Measurements from ENCODE around the gene F7.

The F7 gene

GRCh38 chr13:113119822-113120189 lies 14.2 kb downstream of the F7 start:
- Histone ChIP-seq H3K27me3 (ENCODE audit: low read depth, low read length) (no peaks in the 10 kb centered on the region), H3K36me3 (replicated peaks; ENCODE audit: low read depth, low read length) (no peaks in the 10 kb centered on the region), H3K4me1 (ENCODE audit: low read length) (no peaks in the 10 kb centered on the region), H4K20me1 (ENCODE audit: insufficient read depth, low read length) (no peaks in the 10 kb centered on the region), H3K79me2 (ENCODE audit: low read length) (no peaks in the 10 kb centered on the region), H3K27ac (ENCODE audit: low read length) (no peak overlapping the region), H3K9me3 (ENCODE audit: insufficient read depth, low read length) (no peaks in the 10 kb centered on the region), H2AFZ (ENCODE audit: low read depth, low read length) (no peak overlapping the region), H3K4me2 (ENCODE audit: low read length) (no peak overlapping the region), H3K4me3 (ENCODE audit: low read length) (no peak overlapping the region), H3K9ac (ENCODE audit: low read length) (no peak overlapping the region)
- TF ChIP-seq, protein P1, sequence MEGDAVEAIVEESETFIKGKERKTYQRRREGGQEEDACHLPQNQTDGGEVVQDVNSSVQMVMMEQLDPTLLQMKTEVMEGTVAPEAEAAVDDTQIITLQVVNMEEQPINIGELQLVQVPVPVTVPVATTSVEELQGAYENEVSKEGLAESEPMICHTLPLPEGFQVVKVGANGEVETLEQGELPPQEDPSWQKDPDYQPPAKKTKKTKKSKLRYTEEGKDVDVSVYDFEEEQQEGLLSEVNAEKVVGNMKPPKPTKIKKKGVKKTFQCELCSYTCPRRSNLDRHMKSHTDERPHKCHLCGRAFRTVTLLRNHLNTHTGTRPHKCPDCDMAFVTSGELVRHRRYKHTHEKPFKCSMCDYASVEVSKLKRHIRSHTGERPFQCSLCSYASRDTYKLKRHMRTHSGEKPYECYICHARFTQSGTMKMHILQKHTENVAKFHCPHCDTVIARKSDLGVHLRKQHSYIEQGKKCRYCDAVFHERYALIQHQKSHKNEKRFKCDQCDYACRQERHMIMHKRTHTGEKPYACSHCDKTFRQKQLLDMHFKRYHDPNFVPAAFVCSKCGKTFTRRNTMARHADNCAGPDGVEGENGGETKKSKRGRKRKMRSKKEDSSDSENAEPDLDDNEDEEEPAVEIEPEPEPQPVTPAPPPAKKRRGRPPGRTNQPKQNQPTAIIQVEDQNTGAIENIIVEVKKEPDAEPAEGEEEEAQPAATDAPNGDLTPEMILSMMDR (IDR thresholded peaks at IDR 0.05; ENCODE audit: low read depth, low read length): no peak
- no peak for TF ChIP-seq EZH2phosphoT487 (IDR thresholded peaks at IDR 0.05; ENCODE audit: low read depth)

GRCh38 chr13:113120300-113121182 lies 14.9 kb downstream of the F7 start:
- H3K4me1 ChIP-seq (ENCODE audit: low read length): no peaks in the 10 kb centered on the region
- no peaks in the 10 kb centered on the region for H3K27me3 ChIP-seq (ENCODE audit: low read depth, low read length)

DNA sequence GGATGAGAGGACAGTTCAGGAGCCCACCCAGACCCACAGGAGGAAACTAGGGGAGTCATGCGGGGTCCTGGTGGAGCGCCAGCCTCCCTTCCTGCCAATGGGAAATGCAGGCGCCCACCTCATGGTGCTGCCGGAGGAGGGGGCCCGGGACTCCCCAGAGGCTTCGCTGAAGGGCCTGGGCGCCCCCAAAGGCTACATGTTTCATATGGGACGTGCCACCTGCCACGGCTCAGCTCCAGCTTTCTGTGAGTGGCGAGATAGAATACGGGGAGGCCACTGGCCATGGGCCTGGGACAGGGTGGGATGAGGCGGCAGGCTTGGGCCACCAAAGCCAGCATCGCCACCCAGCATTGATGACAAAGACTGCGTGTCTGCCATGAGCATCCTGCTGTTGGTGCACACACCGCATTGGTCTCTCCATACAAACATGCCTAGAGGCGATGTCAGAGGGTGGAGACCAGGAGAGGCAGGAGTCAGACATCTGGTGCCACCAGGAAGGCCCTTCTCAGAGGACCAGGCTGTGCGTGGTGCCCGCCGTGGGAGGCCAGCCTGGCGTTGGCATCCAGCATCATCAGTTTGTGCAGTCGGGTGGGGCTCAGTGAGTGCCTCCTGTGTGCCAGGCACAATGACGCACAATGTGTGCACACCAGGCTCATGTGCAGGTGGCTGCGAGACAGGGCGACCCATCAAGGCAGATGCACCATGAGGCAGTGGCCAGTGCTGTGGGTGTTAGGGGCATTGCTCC lies 15.8 kb downstream of the F7 start:
- Histone ChIP-seq H3K27ac (ENCODE audit: low read length) (no peak overlapping the region), H3K79me2 (ENCODE audit: low read length) (no peaks in the 10 kb centered on the region), H3K4me1 (ENCODE audit: low read length) (no peaks in the 10 kb centered on the region), H3K36me3 (replicated peaks; ENCODE audit: low read depth, low read length) (no peaks in the 10 kb centered on the region), H2AFZ (ENCODE audit: low read depth, low read length) (no peak overlapping the region), H3K9me3 (ENCODE audit: insufficient read depth, low read length) (no peaks in the 10 kb centered on the region), H3K9ac (ENCODE audit: low read length) (no peak overlapping the region), H3K4me3 (ENCODE audit: low read length) (no peak overlapping the region), H4K20me1 (ENCODE audit: insufficient read depth, low read length) (no peaks in the 10 kb centered on the region), H3K27me3 (ENCODE audit: low read depth, low read length) (no peaks in the 10 kb centered on the region), H3K4me2 (ENCODE audit: low read length) (no peak overlapping the region)
- TF ChIP-seq, protein P1 (IDR thresholded peaks at IDR 0.05; ENCODE audit: low read depth, low read length): no peak
- TF ChIP-seq EZH2phosphoT487 (IDR thresholded peaks at IDR 0.05; ENCODE audit: low read depth): no peak

More at GRCh38 chr13:113120300-113121182, 14.9 kb downstream of the F7 start:
- no peak overlapping the region for H3K27ac ChIP-seq (ENCODE audit: low read length)
- no peak overlapping the region for H3K4me2 ChIP-seq (ENCODE audit: low read length)
- H3K9me3 ChIP-seq (ENCODE audit: insufficient read depth, low read length): no peaks in the 10 kb centered on the region
- H3K36me3 ChIP-seq (replicated peaks; ENCODE audit: low read depth, low read length): no peaks in the 10 kb centered on the region
- TF ChIP-seq, protein P1 (IDR thresholded peaks at IDR 0.05; ENCODE audit: low read depth, low read length): no peak
- no peak for TF ChIP-seq EZH2phosphoT487 (IDR thresholded peaks at IDR 0.05; ENCODE audit: low read depth)
- no peak overlapping the region for H2AFZ ChIP-seq (ENCODE audit: low read depth, low read length)
- H3K4me3 ChIP-seq (ENCODE audit: low read length): no peak overlapping the region
- no peaks in the 10 kb centered on the region for H4K20me1 ChIP-seq (ENCODE audit: insufficient read depth, low read length)
- no peaks in the 10 kb centered on the region for H3K79me2 ChIP-seq (ENCODE audit: low read length)
- no peak overlapping the region for H3K9ac ChIP-seq (ENCODE audit: low read length)

DNA sequence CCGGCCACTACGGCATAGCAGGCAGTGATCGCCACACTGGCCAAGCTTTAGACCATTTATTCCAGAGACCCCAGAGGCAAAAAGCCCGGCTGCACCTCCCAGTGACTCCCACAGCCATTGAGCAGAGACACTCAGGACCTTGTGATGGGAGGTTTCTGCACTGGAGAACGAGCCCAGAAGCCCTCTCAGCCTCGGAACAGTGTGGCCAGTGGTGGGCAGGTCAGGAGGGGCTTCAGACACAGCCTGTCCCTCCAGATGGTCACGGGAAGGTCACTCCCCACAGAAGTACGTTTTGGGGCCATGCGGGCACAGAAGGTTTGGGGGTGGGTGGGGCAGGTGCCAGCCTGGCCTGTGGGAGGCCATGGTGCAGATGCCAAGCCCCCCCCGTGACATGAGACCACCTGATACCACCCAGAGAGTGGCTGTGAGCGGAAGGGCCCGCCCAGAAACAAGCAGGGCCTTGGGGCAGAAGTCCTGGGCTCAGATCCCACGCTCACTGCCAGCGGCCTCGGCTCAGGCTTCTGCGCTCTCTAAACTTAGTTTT lies 16.4 kb downstream of the F7 start:
- Histone ChIP-seq H3K79me2 (ENCODE audit: low read length) (no peaks in the 10 kb centered on the region), H3K27ac (ENCODE audit: low read length) (no peak overlapping the region), H3K9ac (ENCODE audit: low read length) (no peak overlapping the region), H3K4me1 (ENCODE audit: low read length) (no peaks in the 10 kb centered on the region), H4K20me1 (ENCODE audit: insufficient read depth, low read length) (no peaks in the 10 kb centered on the region), H3K36me3 (replicated peaks; ENCODE audit: low read depth, low read length) (no peaks in the 10 kb centered on the region), H3K4me3 (ENCODE audit: low read length) (no peak overlapping the region), H2AFZ (ENCODE audit: low read depth, low read length) (no peak overlapping the region), H3K27me3 (ENCODE audit: low read depth, low read length) (no peaks in the 10 kb centered on the region), H3K4me2 (ENCODE audit: low read length) (no peak overlapping the region), H3K9me3 (ENCODE audit: insufficient read depth, low read length) (no peaks in the 10 kb centered on the region)
- no peak for TF ChIP-seq EZH2phosphoT487 (IDR thresholded peaks at IDR 0.05; ENCODE audit: low read depth)
- TF ChIP-seq, protein P1 (IDR thresholded peaks at IDR 0.05; ENCODE audit: low read depth, low read length): no peak
